Activated T-helper 17 cell treated with anti-CD3 and anti-CD28 coated beads, Interleukin-2, amount 50 U/mL, for 72 hours (primary cell): ENCODE measurements around the gene MUC12. TPM values are rescaled to one million over a fixed set of nuclear protein-coding genes. Genes with fewer than 3 reads are reported as not detected.
"Not testable (repeated sequence)": the region's sequence is repeated elsewhere in the genome, so short reads cannot be mapped to it uniquely, and the experiment has no call there.

ENCODE experiments used
- ATAC-seq: fragments of 150-1000 bp; cut with Tn5 transposase; replicated peaks from 2 replicates; pipeline ENCODE4 v1.10.0; 2021; ENCODE audit warnings: mild to moderate bottlenecking, moderate library complexity
- H3K27ac Mint-ChIP-seq: one replicate; pipeline ENCODE4 v1.8.0; 2022; ENCODE audit warnings: mixed read lengths
- H3K27me3 Mint-ChIP-seq: one replicate; pipeline ENCODE4 v1.8.0; 2022; ENCODE audit warnings: mixed read lengths
- H3K36me3 Mint-ChIP-seq: one replicate; pipeline ENCODE4 v1.8.0; 2022; ENCODE audit warnings: low read depth, mild to moderate bottlenecking, mixed read lengths
- H3K4me1 Mint-ChIP-seq: one replicate; pipeline ENCODE4 v1.8.0; 2022; ENCODE audit warnings: mixed read lengths
- H3K4me3 Mint-ChIP-seq: one replicate; pipeline ENCODE4 v1.8.0; 2022; ENCODE audit warnings: mild to moderate bottlenecking, mixed read lengths
- H3K9me3 Mint-ChIP-seq: one replicate; pipeline ENCODE4 v1.8.0; 2022; ENCODE audit warnings: mixed read lengths
- total RNA-seq, 2 donors: library from RNA; stranded (reverse); gene quantifications; one replicate each; pipeline ENCODE4 v1.2.3, GENCODE V29; 2022

The MUC12 gene
- total RNA-seq, 2 donors from 2014 or later, result 0.79 to 0.93 TPM

DNA sequence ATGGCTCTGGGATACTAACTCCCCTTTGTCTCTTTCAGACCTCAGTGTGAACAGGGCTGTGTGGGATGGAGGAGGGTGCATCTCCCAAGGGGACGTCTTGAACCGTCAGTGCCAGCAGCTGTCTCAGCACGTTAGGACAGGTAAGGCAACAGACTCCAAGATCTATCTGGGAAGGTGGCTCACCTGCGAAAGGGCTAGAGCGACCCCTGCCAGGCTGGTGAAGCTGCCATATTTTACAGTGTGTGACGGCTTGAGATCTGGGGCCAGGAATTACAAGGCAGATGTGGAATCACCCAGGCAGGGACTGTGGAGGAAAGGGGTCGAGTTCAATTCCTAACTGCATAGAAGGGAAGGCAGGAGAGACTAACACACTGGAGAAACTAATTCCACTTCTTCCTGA, 61.7 kb downstream of the MUC12 start:
- no peaks in the 10 kb centered on the region for H3K4me1 Mint-ChIP-seq
- no peak for ATAC-seq
- H3K27ac Mint-ChIP-seq, result no peak overlapping the region
- no peak overlapping the region for H3K4me3 Mint-ChIP-seq
- H3K36me3 Mint-ChIP-seq, result no peaks in the 10 kb centered on the region
- no peaks in the 10 kb centered on the region for H3K9me3 Mint-ChIP-seq
- peaks cover 6% of the 10 kb centered on the region for H3K27me3 Mint-ChIP-seq

DNA sequence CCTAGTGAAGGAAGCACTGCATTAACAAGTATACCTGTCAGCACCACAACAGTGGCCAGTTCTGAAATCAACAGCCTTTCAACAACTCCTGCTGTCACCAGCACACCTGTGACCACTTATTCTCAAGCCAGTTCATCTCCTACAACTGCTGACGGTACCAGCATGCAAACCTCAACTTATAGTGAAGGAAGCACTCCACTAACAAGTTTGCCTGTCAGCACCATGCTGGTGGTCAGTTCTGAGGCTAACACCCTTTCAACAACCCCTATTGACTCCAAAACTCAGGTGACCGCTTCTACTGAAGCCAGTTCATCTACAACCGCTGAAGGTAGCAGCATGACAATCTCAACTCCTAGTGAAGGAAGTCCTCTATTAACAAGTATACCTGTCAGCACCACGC, 66.6 kb downstream of the MUC12 start:
- no peak for ATAC-seq
- Mint-ChIP-seq H3K4me1 (no peaks in the 10 kb centered on the region), H3K9me3 (no peaks in the 10 kb centered on the region), H3K36me3 (no peaks in the 10 kb centered on the region), H3K4me3 (no peak overlapping the region), H3K27ac (no peak overlapping the region), H3K27me3 (peaks cover 3% of the 10 kb centered on the region)

DNA sequence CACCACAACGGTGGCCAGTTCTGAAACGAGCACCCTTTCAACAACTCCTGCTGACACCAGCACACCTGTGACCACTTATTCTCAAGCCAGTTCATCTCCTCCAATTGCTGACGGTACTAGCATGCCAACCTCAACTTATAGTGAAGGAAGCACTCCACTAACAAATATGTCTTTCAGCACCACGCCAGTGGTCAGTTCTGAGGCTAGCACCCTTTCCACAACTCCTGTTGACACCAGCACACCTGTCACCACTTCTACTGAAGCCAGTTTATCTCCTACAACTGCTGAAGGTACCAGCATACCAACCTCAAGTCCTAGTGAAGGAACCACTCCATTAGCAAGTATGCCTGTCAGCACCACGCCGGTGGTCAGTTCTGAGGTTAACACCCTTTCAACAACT, 71.9 kb downstream of the MUC12 start:
- not testable (repeated sequence) for H3K27me3 Mint-ChIP-seq, H3K4me3 Mint-ChIP-seq, H3K36me3 Mint-ChIP-seq, H3K4me1 Mint-ChIP-seq, H3K9me3 Mint-ChIP-seq, H3K27ac Mint-ChIP-seq, ATAC-seq

DNA sequence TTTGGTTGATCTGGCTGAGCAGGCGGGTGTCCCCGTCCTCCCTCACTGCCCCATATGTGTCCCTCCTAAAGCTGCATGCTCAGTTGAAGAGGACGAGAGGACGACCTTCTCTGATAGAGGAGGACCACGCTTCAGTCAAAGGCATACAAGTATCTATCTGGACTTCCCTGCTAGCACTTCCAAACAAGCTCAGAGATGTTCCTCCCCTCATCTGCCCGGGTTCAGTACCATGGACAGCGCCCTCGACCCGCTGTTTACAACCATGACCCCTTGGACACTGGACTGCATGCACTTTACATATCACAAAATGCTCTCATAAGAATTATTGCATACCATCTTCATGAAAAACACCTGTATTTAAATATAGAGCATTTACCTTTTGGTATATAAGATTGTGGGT, 89.0 kb downstream of the MUC12 start:
- no peak for ATAC-seq
- Mint-ChIP-seq H3K36me3 (no peaks in the 10 kb centered on the region), H3K4me1 (no peaks in the 10 kb centered on the region), H3K9me3 (no peaks in the 10 kb centered on the region), H3K27ac (no peak overlapping the region), H3K27me3 (peaks cover 26% of the 10 kb centered on the region), H3K4me3 (no peak overlapping the region)

DNA sequence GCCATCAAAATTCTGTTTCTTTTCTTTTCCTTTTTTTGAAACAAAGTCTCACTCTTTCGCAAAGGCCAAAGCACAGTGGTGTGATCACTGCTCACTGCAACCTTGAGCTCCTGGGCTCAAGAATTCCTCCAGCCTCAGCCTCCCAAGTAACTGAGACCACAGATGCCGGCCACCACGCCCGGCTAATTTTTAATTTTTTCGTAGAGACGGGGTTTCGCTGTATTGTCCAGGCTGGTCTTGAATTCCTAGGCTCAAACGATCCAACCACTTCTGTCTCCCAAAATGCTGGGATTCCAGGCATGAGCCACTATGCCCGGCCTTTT, 90.2 kb downstream of the MUC12 start:
- Mint-ChIP-seq H3K27me3 (peaks cover 32% of the 10 kb centered on the region), H3K27ac (no peak overlapping the region), H3K4me3 (no peak overlapping the region), H3K36me3 (no peaks in the 10 kb centered on the region), H3K4me1 (no peaks in the 10 kb centered on the region), H3K9me3 (no peaks in the 10 kb centered on the region)
- ATAC-seq, result no peak

DNA sequence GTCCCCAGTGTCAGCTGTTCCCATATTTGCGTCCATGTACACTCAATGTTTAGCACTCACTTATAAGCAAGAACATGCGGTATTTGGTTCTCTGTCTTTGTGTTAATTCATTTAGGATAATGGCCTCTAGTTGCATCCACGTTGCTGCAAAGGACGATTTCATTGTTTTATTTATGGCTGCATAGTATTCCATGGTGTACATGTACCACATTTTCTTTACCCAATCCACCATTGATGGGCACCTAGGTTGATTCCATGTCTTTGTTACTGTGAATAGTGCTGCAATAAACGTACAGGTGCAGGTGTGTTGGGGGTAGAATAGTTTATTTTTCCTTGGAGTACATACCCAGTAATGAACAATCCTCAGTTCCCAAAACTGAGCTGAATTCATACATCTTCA, 91.6 kb downstream of the MUC12 start:
- ATAC-seq, result no peak
- H3K9me3 Mint-ChIP-seq, result no peaks in the 10 kb centered on the region
- H3K27me3 Mint-ChIP-seq, result peaks cover 35% of the 10 kb centered on the region
- no peak overlapping the region for H3K4me3 Mint-ChIP-seq
- H3K4me1 Mint-ChIP-seq, result no peaks in the 10 kb centered on the region
- no peak overlapping the region for H3K27ac Mint-ChIP-seq
- H3K36me3 Mint-ChIP-seq, result no peaks in the 10 kb centered on the region

DNA sequence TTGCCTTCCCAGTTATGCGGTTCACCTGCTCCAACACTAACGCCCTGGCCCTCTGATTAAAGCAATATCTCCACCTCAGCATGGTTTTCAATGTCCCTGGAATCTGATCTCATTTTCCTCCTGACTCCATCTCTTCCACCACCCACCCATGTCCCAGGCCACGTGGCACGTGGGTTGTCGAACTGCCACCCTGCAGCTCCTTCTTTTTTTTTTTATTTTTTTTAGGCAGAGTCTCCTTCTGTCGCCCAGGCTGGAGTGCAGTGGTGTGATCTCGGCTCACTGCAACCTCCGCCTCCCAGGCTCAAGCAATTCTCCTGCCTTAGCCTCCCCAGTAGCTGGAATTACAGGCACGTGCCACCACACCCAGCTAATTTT, 94.8 kb downstream of the MUC12 start:
- H3K27ac Mint-ChIP-seq, H3K4me3 Mint-ChIP-seq, H3K4me1 Mint-ChIP-seq, H3K9me3 Mint-ChIP-seq, ATAC-seq, H3K36me3 Mint-ChIP-seq: not testable (repeated sequence)
- peaks cover 31% of the 10 kb centered on the region for H3K27me3 Mint-ChIP-seq

DNA sequence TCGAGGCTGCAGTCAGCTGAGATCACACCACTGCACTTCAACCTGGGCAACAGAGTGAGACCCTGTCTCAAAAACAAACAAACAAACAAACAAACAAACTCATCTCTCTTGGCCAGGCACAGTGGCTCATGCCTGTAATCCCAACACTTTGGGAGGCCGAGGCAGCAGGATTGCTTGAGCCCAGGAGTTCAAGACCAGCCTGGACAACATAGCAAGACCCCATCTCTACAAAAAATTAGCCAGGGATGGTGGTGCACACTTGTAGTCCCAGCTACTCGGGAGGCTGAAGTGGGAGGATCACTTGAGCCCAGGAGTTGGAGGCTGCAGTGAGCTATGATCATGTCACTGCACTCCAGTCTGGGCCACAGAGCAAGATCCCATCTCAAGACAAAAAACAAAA, 95.8 kb downstream of the MUC12 start:
- H3K36me3 Mint-ChIP-seq, H3K4me3 Mint-ChIP-seq, H3K9me3 Mint-ChIP-seq, ATAC-seq, H3K27ac Mint-ChIP-seq, H3K4me1 Mint-ChIP-seq: not testable (repeated sequence)
- H3K27me3 Mint-ChIP-seq, result peaks cover 31% of the 10 kb centered on the region

DNA sequence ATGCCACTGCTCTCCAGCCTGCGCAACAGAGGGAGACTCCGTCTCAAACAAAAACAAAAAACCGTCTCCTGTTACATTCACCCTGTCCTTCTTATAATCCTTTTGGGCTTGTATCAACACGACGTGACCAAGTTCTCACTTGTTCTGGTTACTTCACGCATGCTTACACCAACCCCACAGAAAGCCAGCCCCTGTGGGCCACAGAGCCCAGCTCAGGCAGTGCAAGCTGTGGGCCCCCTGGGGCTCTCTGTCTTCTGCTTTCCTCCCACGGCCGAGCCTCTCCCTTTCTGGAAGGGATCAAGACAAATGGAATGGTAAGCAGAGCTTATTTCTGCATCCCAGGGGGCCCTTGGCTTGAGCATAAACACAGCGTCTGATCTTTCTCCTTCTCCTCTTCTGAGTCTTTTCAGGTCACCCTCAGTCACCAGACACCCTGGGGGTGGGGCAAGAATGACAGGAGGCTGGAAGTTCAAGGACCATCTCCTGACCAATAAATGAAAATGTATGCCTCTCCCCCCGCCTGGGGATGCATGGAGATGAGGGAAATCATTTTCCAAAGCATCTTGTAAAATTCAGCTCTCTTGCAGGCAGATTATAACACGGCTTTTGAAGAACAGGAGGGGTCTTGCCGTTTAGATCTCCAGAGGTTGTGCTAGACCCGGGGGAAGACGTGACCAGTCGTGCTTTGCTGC, 96.9 kb downstream of the MUC12 start:
- no peaks in the 10 kb centered on the region for H3K36me3 Mint-ChIP-seq
- no peaks in the 10 kb centered on the region for H3K4me1 Mint-ChIP-seq
- peaks cover 26% of the 10 kb centered on the region for H3K27me3 Mint-ChIP-seq
- ATAC-seq, result no peak
- no peak overlapping the region for H3K4me3 Mint-ChIP-seq
- H3K27ac Mint-ChIP-seq, result no peak overlapping the region
- H3K9me3 Mint-ChIP-seq, result no peaks in the 10 kb centered on the region

DNA sequence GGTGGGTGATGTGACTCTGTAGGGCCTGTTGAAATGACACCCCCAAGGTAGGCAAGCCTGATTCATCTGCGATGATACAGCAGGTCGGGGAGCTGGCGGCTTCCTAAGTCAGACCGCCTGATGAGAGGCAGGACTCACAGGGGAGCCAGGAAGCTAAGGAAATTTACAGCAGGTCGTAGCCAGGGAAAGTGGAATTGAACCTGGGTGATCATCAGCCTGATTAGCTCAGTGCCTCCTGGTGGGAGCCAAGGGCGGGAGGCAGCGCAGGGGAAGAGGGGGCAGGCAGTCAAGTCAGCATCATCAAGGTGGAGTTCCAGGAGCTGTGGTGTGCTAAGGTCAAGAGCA, 97.4 kb downstream of the MUC12 start:
- Mint-ChIP-seq H3K36me3 (no peaks in the 10 kb centered on the region), H3K9me3 (no peaks in the 10 kb centered on the region), H3K4me1 (no peaks in the 10 kb centered on the region), H3K4me3 (no peak overlapping the region), H3K27me3 (peaks cover 24% of the 10 kb centered on the region), H3K27ac (no peak overlapping the region)
- ATAC-seq, result no peak

DNA sequence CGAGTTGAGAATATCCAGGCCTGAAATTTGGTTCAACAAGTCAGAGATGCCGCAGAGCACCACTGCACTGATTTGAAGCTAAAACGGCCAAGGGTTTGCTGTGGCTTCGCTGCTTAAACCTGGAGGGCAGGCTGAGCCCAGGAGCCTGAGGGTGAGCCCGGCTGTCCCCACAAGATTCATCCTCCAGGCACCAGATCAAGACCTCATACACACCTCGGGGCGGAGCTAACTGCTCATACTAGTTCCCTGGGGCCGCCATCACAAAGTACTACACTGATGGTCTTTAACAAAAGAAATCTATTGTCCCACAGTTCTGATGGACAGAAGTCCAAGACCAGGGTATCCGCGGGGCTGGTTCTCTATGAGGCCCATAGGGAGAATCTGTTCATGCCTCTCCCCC, 99.0 kb downstream of the MUC12 start:
- Mint-ChIP-seq H3K4me1 (no peaks in the 10 kb centered on the region), H3K27ac (no peak overlapping the region), H3K36me3 (no peaks in the 10 kb centered on the region), H3K9me3 (no peaks in the 10 kb centered on the region), H3K4me3 (no peak overlapping the region), H3K27me3 (peaks cover 20% of the 10 kb centered on the region)
- ATAC-seq, result no peak

Other genes with a start within 250 kb of the MUC12 start
- not detected for gene EPO, start 249.1 kb upstream of the MUC12 start, total RNA-seq
- gene ZAN, start 236.0 kb upstream of the MUC12 start, total RNA-seq, result not detected
- 1 to 10 TPM; 4.1 to 6.4 TPM for gene EPHB4, start 142.0 kb upstream of the MUC12 start, total RNA-seq
- gene SLC12A9, start 116.9 kb upstream of the MUC12 start, total RNA-seq, result 10 to 100 TPM; 15.7 to 30.1 TPM
- 10 to 100 TPM; 36.5 to 43.5 TPM for gene TRIP6, start 102.2 kb upstream of the MUC12 start, total RNA-seq
- 100 to 1,000 TPM; 208 to 255 TPM for gene SRRT, start 94.5 kb upstream of the MUC12 start, total RNA-seq
- gene UFSP1, start 79.8 kb upstream of the MUC12 start, total RNA-seq, result 1 to 10 TPM in 1 of 2 donors, under 1 TPM in 1; 0.79 to 3.2 TPM
- gene ACHE, start 73.7 kb upstream of the MUC12 start, total RNA-seq, result not detected
- gene MUC3A, start 20.0 kb upstream of the MUC12 start, total RNA-seq, result under 1 TPM in 1 of 2 donors, not detected in 1; 0.11 TPM
- not detected for gene MUC17, start 50.5 kb downstream of the MUC12 start, total RNA-seq
- gene TRIM56, start 115.9 kb downstream of the MUC12 start, total RNA-seq, result 10 to 100 TPM; 45.4 to 55.5 TPM
- gene SERPINE1, start 157.5 kb downstream of the MUC12 start, total RNA-seq, result 1 to 10 TPM in 1 of 2 donors, under 1 TPM in 1; 0.30 to 4.5 TPM
- 10 to 100 TPM; 27.4 to 59.8 TPM for gene AP1S1, start 184.9 kb downstream of the MUC12 start, total RNA-seq
- under 1 TPM; 0.13 to 0.48 TPM for gene VGF, start 196.0 kb downstream of the MUC12 start, total RNA-seq
- gene NAT16, start 210.7 kb downstream of the MUC12 start, total RNA-seq, result not detected
- gene MOGAT3, start 231.5 kb downstream of the MUC12 start, total RNA-seq, result not detected
- gene PLOD3, start 248.0 kb downstream of the MUC12 start, total RNA-seq, result 10 to 100 TPM; 55.6 to 69.6 TPM
- gene ZNHIT1, start 248.6 kb downstream of the MUC12 start, total RNA-seq, result 10 to 100 TPM; 49.3 to 56.8 TPM